T1000 (cell line): Measurements from ENCODE around the gene EDARADD.
"Not testable (repeated sequence)": the region's sequence is repeated elsewhere in the genome, so short reads cannot be mapped to it uniquely, and the experiment has no call there.

Experiments
- DNase-seq: peaks from one replicate; lab custom pipeline; 2025; ENCODE audit warnings: mixed read lengths; lab: John Stamatoyannopoulos, UW

The EDARADD gene

GRCh38 chr1:236393681-236394481 lies at the start of gene EDARADD:
Gene EDARADD (plus strand): TSS chr1:236394286. CDS start chr1:236394445, 159 bp downstream.
- DNase-seq: no peak

GRCh38 chr1:236345728-236346127 lies 48.4 kb upstream of the EDARADD start:
- no peak for DNase-seq

- no peak for DNase-seq
These were observed 46.0 kb upstream of the EDARADD start for GRCh38 chr1:236348071-236348470.

- DNase-seq: no peak
These were observed 43.8 kb upstream of the EDARADD start for GRCh38 chr1:236350308-236350707.

GRCh38 chr1:236351875-236352573 lies 42.1 kb upstream of the EDARADD start:
- no peak for DNase-seq

GRCh38 chr1:236352747-236353146 lies 41.3 kb upstream of the EDARADD start:
- not testable (repeated sequence) for DNase-seq

GRCh38 chr1:236353813-236354212 lies 40.3 kb upstream of the EDARADD start:
- DNase-seq: no peak

- DNase-seq: no peak
These were observed 39.5 kb upstream of the EDARADD start for GRCh38 chr1:236354330-236355147.

- DNase-seq: no peak
These were observed 37.9 kb upstream of the EDARADD start for GRCh38 chr1:236356141-236356540.

GRCh38 chr1:236361909-236362590 lies 32.0 kb upstream of the EDARADD start:
- DNase-seq: no peak

GRCh38 chr1:236363237-236363636 lies 30.8 kb upstream of the EDARADD start:
- DNase-seq: no peak

- no peak for DNase-seq
These were observed 28.0 kb upstream of the EDARADD start for GRCh38 chr1:236365999-236366570.

GRCh38 chr1:236366681-236367080 lies 27.4 kb upstream of the EDARADD start:
- DNase-seq: not testable (repeated sequence)

- DNase-seq: no peak
These were observed 23.7 kb upstream of the EDARADD start for GRCh38 chr1:236370420-236370819.

GRCh38 chr1:236371083-236371482 lies 23.0 kb upstream of the EDARADD start:
- no peak for DNase-seq

GRCh38 chr1:236377832-236378535 lies 16.1 kb upstream of the EDARADD start:
- no peak for DNase-seq

- DNase-seq: no peak
These were observed 12.4 kb upstream of the EDARADD start for GRCh38 chr1:236381565-236382158.

- DNase-seq: no peak
These were observed 5.8 kb upstream of the EDARADD start for GRCh38 chr1:236388332-236388731.

GRCh38 chr1:236389253-236389652 lies 4.8 kb upstream of the EDARADD start:
- DNase-seq: no peak

- no peak for DNase-seq
These were observed 3.1 kb upstream of the EDARADD start for GRCh38 chr1:236391008-236391407.
